Parathyroid adenoma (tissue), 2 donors: ENCODE data around the gene HOXB8.

Source experiments
- H2AFZ ChIP-seq: fragments of 300-600 bp; sonication (generic); one replicate; pipeline ENCODE4 v1.7.0; 2017; ENCODE audit warnings: antibody characterized with exemption, mild to moderate bottlenecking
- H3K27ac ChIP-seq: fragments of 300-600 bp; sonication (generic); one replicate; pipeline ENCODE4 v1.7.0; 2017
- H3K27me3 ChIP-seq: fragments of 300-600 bp; sonication (generic); one replicate; pipeline ENCODE4 v1.7.0; 2017; ENCODE audit warnings: low read length; ENCODE audit not compliant: control insufficient read depth, insufficient read depth
- H3K36me3 ChIP-seq: fragments of 300-600 bp; sonication (generic); one replicate; pipeline ENCODE4 v1.7.0; 2017; ENCODE audit warnings: low read length; ENCODE audit not compliant: control insufficient read depth, insufficient read depth
- H3K4me1 ChIP-seq: fragments of 300-600 bp; sonication (generic); one replicate; pipeline ENCODE4 v1.7.0; 2017; ENCODE audit warnings: control low read depth
- H3K4me2 ChIP-seq: fragments of 300-600 bp; sonication (generic); one replicate; pipeline ENCODE4 v1.7.0; 2017; ENCODE audit warnings: low read length
- H3K4me3 ChIP-seq: fragments of 300-600 bp; sonication (generic); one replicate; pipeline ENCODE4 v1.7.0; 2017; ENCODE audit warnings: low read depth, low read length
- H3K79me2 ChIP-seq: fragments of 300-600 bp; sonication (generic); one replicate; pipeline ENCODE4 v1.7.0; 2017; ENCODE audit warnings: control low read depth
- H3K9ac ChIP-seq: fragments of 300-600 bp; sonication (generic); one replicate; pipeline ENCODE4 v1.7.0; 2017; ENCODE audit warnings: mild to moderate bottlenecking
- H3K9me3 ChIP-seq: fragments of 300-600 bp; sonication (generic); one replicate; pipeline ENCODE4 v1.7.0; 2017; ENCODE audit warnings: low read length; ENCODE audit not compliant: control insufficient read depth
- CTCF ChIP-seq: fragments of 300-600 bp; sonication (generic); IDR thresholded peaks from one replicate; pipeline ENCODE4 v1.7.0; 2017; ENCODE audit warnings: antibody characterized with exemption, mild to moderate bottlenecking
- donor health status: primary hyperparathyroidism.

HOXB8 gene

GRCh38 chr17:48601539-48602425, 13.3 kb downstream of the HOXB8 start:
- Histone ChIP-seq H3K27ac (no peak overlapping the region), H3K27me3 (peaks cover 38% of the 10 kb centered on the region), H3K9ac (no peak overlapping the region), H3K79me2 (no peaks in the 10 kb centered on the region), H3K36me3 (no peaks in the 10 kb centered on the region), H3K4me1 (no peaks in the 10 kb centered on the region), H2AFZ (no peak overlapping the region), H3K4me2 (no peak overlapping the region), H3K4me3 (no peak overlapping the region), H3K9me3 (no peaks in the 10 kb centered on the region)
- TF ChIP-seq CTCF: no peak

GRCh38 chr17:48601207-48601538, 13.9 kb downstream of the HOXB8 start:
- Histone ChIP-seq H3K9me3 (no peaks in the 10 kb centered on the region), H3K9ac (no peak overlapping the region), H3K27ac (no peak overlapping the region), H3K4me3 (no peak overlapping the region), H2AFZ (no peak overlapping the region), H3K4me1 (no peaks in the 10 kb centered on the region), H3K27me3 (peaks cover 34% of the 10 kb centered on the region), H3K79me2 (no peaks in the 10 kb centered on the region), H3K4me2 (no peak overlapping the region), H3K36me3 (no peaks in the 10 kb centered on the region)
- no peak for TF ChIP-seq CTCF

- H3K27ac ChIP-seq: no peak overlapping the region
- H3K4me1 ChIP-seq: no peaks in the 10 kb centered on the region
- no peak overlapping the region for H3K4me2 ChIP-seq
- H3K27me3 ChIP-seq: peaks cover 28% of the 10 kb centered on the region
- H3K36me3 ChIP-seq: no peaks in the 10 kb centered on the region
- no peak overlapping the region for H3K4me3 ChIP-seq
- no peak overlapping the region for H3K9ac ChIP-seq
- no peaks in the 10 kb centered on the region for H3K9me3 ChIP-seq
- H3K79me2 ChIP-seq: no peaks in the 10 kb centered on the region
- no peak for TF ChIP-seq CTCF
- H2AFZ ChIP-seq: no peak overlapping the region
Measured at GRCh38 chr17:48600244-48601098, 14.6 kb downstream of the HOXB8 start.

- Histone ChIP-seq H3K4me1 (no peaks in the 10 kb centered on the region), H3K36me3 (no peaks in the 10 kb centered on the region), H3K27ac (no peak overlapping the region), H3K4me3 (no peak overlapping the region), H2AFZ (no peak overlapping the region), H3K9ac (no peak overlapping the region), H3K4me2 (no peak overlapping the region), H3K79me2 (no peaks in the 10 kb centered on the region), H3K27me3 (peaks cover 20% of the 10 kb centered on the region), H3K9me3 (no peaks in the 10 kb centered on the region)
- no peak for TF ChIP-seq CTCF
Measured at GRCh38 chr17:48599354-48599753, 15.7 kb downstream of the HOXB8 start.
